Sigmoid colon (tissue), 4 donors: ENCODE measurements around the gene TIMP2.

Experiments
- POLR2A ChIP-seq, 2 donors: fragments of 450-650 bp; IDR thresholded peaks; one replicate each; pipeline ENCODE4 v1.6.1; 2016; ENCODE audit warnings: antibody characterized with exemption in 2 of 2, mild to moderate bottlenecking in 2 of 2, moderate library complexity in 2 of 2
- POLR2AphosphoS5 ChIP-seq, 4 donors: sonication (generic); formaldehyde crosslinking; IDR thresholded peaks; one replicate each; pipeline ENCODE4 v1.6.1; 2017; ENCODE audit warnings: antibody characterized with exemption in 4 of 4
- TF ChIP-seq, protein P1 (sequence below), 4 experiments: fragments of 450-650 bp in 3 of 4; fragments of 200-600 bp in 1 of 4; IDR thresholded peaks; one replicate each; pipeline ENCODE4 v1.5.1; 2016 to 2019; ENCODE audit warnings: antibody characterized with exemption in 4 of 4, mild to moderate bottlenecking in 3 of 4, moderate library complexity in 2 of 4

DNA sequence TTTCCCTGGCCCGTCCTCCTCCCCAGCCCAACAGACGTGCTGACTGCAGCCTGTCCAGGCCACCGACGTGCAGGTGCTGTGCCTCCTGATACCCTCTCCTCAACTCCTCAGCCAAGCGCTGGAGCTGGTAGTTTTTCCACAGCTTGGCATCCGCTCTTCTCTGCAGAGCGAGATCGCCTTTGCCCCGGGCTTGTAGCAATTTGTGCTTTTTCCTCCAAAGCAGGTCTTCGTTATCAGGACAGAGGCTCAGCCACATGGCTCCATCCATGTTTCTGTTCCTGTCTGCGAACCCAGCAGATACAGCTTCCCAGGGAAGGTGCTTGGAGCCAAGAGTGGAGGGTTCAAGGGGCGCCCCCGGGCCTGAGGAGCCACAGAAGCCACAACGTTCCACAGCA, 33.1 kb downstream of the TIMP2 start:
- TF ChIP-seq, protein P1, sequence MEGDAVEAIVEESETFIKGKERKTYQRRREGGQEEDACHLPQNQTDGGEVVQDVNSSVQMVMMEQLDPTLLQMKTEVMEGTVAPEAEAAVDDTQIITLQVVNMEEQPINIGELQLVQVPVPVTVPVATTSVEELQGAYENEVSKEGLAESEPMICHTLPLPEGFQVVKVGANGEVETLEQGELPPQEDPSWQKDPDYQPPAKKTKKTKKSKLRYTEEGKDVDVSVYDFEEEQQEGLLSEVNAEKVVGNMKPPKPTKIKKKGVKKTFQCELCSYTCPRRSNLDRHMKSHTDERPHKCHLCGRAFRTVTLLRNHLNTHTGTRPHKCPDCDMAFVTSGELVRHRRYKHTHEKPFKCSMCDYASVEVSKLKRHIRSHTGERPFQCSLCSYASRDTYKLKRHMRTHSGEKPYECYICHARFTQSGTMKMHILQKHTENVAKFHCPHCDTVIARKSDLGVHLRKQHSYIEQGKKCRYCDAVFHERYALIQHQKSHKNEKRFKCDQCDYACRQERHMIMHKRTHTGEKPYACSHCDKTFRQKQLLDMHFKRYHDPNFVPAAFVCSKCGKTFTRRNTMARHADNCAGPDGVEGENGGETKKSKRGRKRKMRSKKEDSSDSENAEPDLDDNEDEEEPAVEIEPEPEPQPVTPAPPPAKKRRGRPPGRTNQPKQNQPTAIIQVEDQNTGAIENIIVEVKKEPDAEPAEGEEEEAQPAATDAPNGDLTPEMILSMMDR (IDR thresholded peaks at IDR 0.05) = no peak
- TF ChIP-seq POLR2A (IDR thresholded peaks at IDR 0.05) = no peak
- no peak for TF ChIP-seq POLR2AphosphoS5 (IDR thresholded peaks at IDR 0.05)
